Right ventricle myocardium superior (tissue), 1 donor: Measurements from ENCODE around the gene LSP1. TPM values are rescaled to one million over a fixed set of nuclear protein-coding genes. Genes with fewer than 3 reads are reported as not detected.
"Not testable (repeated sequence)": the region's sequence is repeated elsewhere in the genome, so short reads cannot be mapped to it uniquely, and the experiment has no call there.

ENCODE experiments used
- ATAC-seq: fragments of 200-7000 bp; cut with Tn5 transposase; one replicate; pipeline ENCODE4 v1.9.1; 2020; ENCODE audit warnings: mild to moderate bottlenecking; ENCODE audit not compliant: poor library complexity
- DNase-seq: peaks from one replicate; pipeline ENCODE4 v3.0.0-alpha.2; 2020
- intact Hi-C: fragments of 100-400 bp; cut with DNase I; formaldehyde crosslinking; loops from one replicate; pipeline ENCODE4 v1.11.2; 2022
- long read RNA-seq: library from polyadenylated mRNA; unstranded; transcript quantifications from one replicate; pipeline ENCODE4 v2.0.0, GENCODE V29; 2021
- total RNA-seq: library from RNA; stranded (reverse); fragmentation: NEBNext Ultra II Directional; extraction: Animal tissue kit (Norgen Biotek cat#: 25700); gene quantifications from one replicate; pipeline ENCODE4 v1.2.1, GENCODE V29; 2021
- donor health status: DM: no; HTN: yes; CAD: no; lungs with severe emphysema.

The LSP1 gene
- total RNA-seq: 23.0 TPM
- long read RNA-seq, transcript LSP1-204 (11 exons, 2,640 nt): minor isoform, 7 of 43 reads
- long read RNA-seq, transcript LSP1-203 (11 exons, 1,785 nt): major isoform, 17 of 43 reads
- long read RNA-seq, partial matches to known transcripts: 4 of 43 reads
- long read RNA-seq, other reads (novel, unspliced or antisense): 13 of 43 reads

- ATAC-seq (peak; percentile 13), DNase-seq (no peak)
- intact Hi-C loops: no loop called here
These were observed at the start of gene LSP1 for GRCh38 chr11:1852877-1853276. Gene LSP1, plus strand, starts transcription at chr11:1853084. Its CDS starts 61 bp downstream, at chr11:1853145.

GRCh38 chr11:1803246-1803645 lies 49.6 kb upstream of the LSP1 start:
- ATAC-seq (no peak), DNase-seq (no peak)
- intact Hi-C loops: no loop called here

- intact Hi-C loops, DNase-seq, ATAC-seq: not testable (repeated sequence)
These were observed 48.9 kb upstream of the LSP1 start for GRCh38 chr11:1803835-1804519.

GRCh38 chr11:1805525-1805924 lies 47.4 kb upstream of the LSP1 start:
- DNase-seq: no peak
- intact Hi-C loops: no loop called here
- ATAC-seq: no peak

GRCh38 chr11:1807264-1807995 lies 45.5 kb upstream of the LSP1 start:
- intact Hi-C loops: no loop called here
- no peak for DNase-seq
- ATAC-seq: no peak

GRCh38 chr11:1810761-1811160 lies 42.1 kb upstream of the LSP1 start:
- intact Hi-C loops: no loop called here
- peak; percentile 61 for ATAC-seq
- DNase-seq: no peak

GRCh38 chr11:1812274-1812673 lies 40.6 kb upstream of the LSP1 start:
- intact Hi-C loops: no loop called here
- ATAC-seq: no peak

GRCh38 chr11:1812801-1813200 lies 40.1 kb upstream of the LSP1 start:
- no peak for ATAC-seq
- DNase-seq: no peak
- intact Hi-C loops: no loop called here

More at GRCh38 chr11:1812274-1812673, 40.6 kb upstream of the LSP1 start:
- no peak for DNase-seq

- ATAC-seq, DNase-seq, intact Hi-C loops: not testable (repeated sequence)
These were observed 39.5 kb upstream of the LSP1 start for GRCh38 chr11:1813356-1813755.

GRCh38 chr11:1814691-1815090 lies 38.2 kb upstream of the LSP1 start:
- intact Hi-C loops: no loop called here
- no peak for ATAC-seq
- no peak for DNase-seq

- DNase-seq: no peak
- intact Hi-C loops: no loop called here
- ATAC-seq: no peak
These were observed 37.6 kb upstream of the LSP1 start for GRCh38 chr11:1815311-1815710.

GRCh38 chr11:1815751-1816150 lies 37.1 kb upstream of the LSP1 start:
- DNase-seq: no peak
- intact Hi-C loops: no loop called here
- no peak for ATAC-seq

- intact Hi-C loops: no loop called here
- ATAC-seq: no peak
- no peak for DNase-seq
These were observed 35.9 kb upstream of the LSP1 start for GRCh38 chr11:1817000-1817399.

GRCh38 chr11:1817511-1817910 lies 35.4 kb upstream of the LSP1 start:
- ATAC-seq (no peak), DNase-seq (no peak)
- intact Hi-C loops: no loop called here

GRCh38 chr11:1819074-1819473 lies 33.8 kb upstream of the LSP1 start:
- ATAC-seq (no peak), DNase-seq (no peak)
- intact Hi-C loops: no loop called here

- ATAC-seq: no peak
- intact Hi-C loops: no loop called here
- DNase-seq: no peak
These were observed 32.2 kb upstream of the LSP1 start for GRCh38 chr11:1820463-1821325.

GRCh38 chr11:1821562-1821961 lies 31.3 kb upstream of the LSP1 start:
- intact Hi-C loops: no loop called here
- DNase-seq: no peak
- ATAC-seq: no peak

- ATAC-seq: no peak
- intact Hi-C loops: no loop called here
- DNase-seq: no peak
These were observed 30.1 kb upstream of the LSP1 start for GRCh38 chr11:1822648-1823375.
